Tibial artery (tissue), 4 donors: ENCODE measurements around the gene FARS2.

ENCODE experiments used
- DNase-seq, 2 donors: peaks; one replicate each; pipeline ENCODE4 v3.0.0-alpha.2; 2019
- H3K27ac ChIP-seq, 2 donors: fragments of 200-600 bp; sonication (generic) in 1 of 2; 1 replicate in 1 of 2; 2 replicates in 1 of 2; pipeline ENCODE4 v1.5.1; 2018 to 2019; ENCODE audit warnings: mild to moderate bottlenecking in 1 of 2
- H3K27me3 ChIP-seq, 2 donors: fragments of 200-600 bp; sonication (generic) in 1 of 2; one replicate each; pipeline versions ENCODE4 v1.5.1 to v1.6.0; 2016 to 2019
- H3K36me3 ChIP-seq, 3 donors: fragments of 200-600 bp; sonication (generic) in 2 of 3; one replicate each; pipeline ENCODE4 v1.5.1; 2016 to 2019; ENCODE audit warnings: mild to moderate bottlenecking in 2 of 3
- H3K4me1 ChIP-seq, 4 donors: fragments of 200-600 bp; sonication (generic) in 2 of 4; 1 replicate in 3 of 4; 2 replicates in 1 of 4; pipeline ENCODE4 v1.5.1; 2016 to 2019
- H3K4me3 ChIP-seq, 2 donors: fragments of 200-600 bp; sonication (generic) in 1 of 2; 1 replicate in 1 of 2; 2 replicates in 1 of 2; pipeline ENCODE4 v1.5.1; 2018 to 2019; ENCODE audit warnings: mild to moderate bottlenecking in 2 of 2
- H3K9me3 ChIP-seq, 3 donors: fragments of 200-600 bp; sonication (generic) in 1 of 3; one replicate each; pipeline ENCODE4 v1.5.1; 2016 to 2019
- intact Hi-C: fragments of 100-400 bp; cut with DNase I; formaldehyde crosslinking; loops from one replicate; pipeline ENCODE4 v1.15.0; 2023; ENCODE audit warnings: low total_unique reads
- TF ChIP-seq, protein P1 (sequence below), 2 experiments: fragments of 200-600 bp in 1 of 2; fragments of 450-650 bp in 1 of 2; IDR thresholded peaks; one replicate each; pipeline ENCODE4 v1.5.1; 2017 to 2019; ENCODE audit warnings: antibody characterized with exemption in 2 of 2, mild to moderate bottlenecking in 1 of 2, moderate library complexity in 1 of 2

Gene FARS2

DNA sequence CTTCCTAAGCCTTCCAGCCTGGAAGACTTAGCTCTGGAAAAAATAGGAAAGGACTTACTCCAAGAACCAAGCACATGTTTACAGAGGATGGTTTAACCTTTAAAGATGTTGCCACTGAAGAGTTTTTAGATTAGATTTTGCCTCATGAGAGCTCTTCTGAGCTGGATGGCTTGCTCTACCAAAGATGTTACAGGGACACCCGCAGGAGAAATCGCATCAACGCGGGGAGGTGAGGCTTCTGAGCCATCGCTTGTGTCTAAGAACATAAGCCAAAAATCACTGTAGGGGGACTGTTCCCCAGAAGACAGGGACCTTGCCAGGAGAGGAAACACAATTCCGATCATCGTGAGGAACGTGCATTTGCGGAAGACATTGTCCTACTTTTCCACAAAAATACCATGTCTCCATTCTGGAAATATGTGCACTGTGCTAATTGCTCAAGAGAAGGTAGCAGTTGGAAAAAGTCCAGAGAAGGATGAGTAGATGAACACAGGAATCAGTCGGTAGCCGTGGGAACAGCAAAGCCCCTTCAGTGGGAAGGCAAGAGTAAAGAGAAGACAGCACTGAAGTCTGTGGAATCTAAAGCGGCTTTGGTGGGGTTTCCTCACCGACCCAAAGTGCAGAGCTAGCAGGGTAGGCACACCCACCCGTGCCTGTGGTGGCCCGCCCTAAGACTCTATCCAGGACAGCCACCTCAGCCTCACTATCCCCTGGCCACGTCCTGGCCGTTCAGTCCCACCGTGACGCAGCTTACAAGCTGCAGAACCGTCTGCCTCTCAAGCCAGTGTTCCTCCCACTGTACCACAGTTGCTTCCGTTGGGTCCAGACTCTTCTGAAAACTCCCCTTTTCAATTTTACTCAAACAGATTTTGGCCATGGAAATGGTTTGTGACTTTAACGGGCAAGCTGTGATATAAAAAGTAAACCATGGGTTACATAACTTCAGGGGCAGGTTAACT, 410.6 kb downstream of the FARS2 start:
- peak overlapping the region; percentile 69 to 77 for H3K27ac ChIP-seq

DNA sequence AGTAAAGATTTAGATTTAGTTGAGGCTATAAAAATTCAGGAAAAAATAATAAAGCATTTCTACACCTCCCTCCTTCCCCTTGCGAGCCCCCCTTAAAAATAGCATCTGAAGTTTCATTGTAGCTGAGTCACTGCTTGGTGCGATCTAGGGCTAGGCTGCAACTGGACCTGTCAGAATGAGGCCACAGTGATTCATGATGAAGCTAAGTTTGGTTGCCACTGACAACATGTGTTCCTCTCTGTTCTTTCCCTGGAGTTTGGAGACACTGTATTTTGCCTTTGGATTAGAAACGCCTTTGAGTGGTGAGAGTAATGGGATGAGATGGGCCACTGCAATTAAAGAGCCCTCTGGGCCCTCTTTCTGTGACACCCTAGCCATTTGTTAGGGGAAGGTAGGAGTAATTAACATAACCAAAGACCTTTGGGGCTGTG, 411.3 kb downstream of the FARS2 start:
- intact Hi-C loops: loop anchor here (10.0 kb wide), 1 partner anchor 332 kb away; the partner anchor contains the start of gene NRN1
- Histone ChIP-seq H3K27me3 (no peaks in the 10 kb centered on the region), H3K36me3 (no peaks in the 10 kb centered on the region), H3K27ac (peak overlapping the region; percentile 69 to 77), H3K9me3 (no peaks in the 10 kb centered on the region), H3K4me3 (peak overlapping the region; percentile 17 to 21), H3K4me1 (peaks cover 0 to 51% (median 14%) of the 10 kb centered on the region in 4 donors)
- DNase-seq: peak; percentile 50 to 81
- TF ChIP-seq, protein P1, sequence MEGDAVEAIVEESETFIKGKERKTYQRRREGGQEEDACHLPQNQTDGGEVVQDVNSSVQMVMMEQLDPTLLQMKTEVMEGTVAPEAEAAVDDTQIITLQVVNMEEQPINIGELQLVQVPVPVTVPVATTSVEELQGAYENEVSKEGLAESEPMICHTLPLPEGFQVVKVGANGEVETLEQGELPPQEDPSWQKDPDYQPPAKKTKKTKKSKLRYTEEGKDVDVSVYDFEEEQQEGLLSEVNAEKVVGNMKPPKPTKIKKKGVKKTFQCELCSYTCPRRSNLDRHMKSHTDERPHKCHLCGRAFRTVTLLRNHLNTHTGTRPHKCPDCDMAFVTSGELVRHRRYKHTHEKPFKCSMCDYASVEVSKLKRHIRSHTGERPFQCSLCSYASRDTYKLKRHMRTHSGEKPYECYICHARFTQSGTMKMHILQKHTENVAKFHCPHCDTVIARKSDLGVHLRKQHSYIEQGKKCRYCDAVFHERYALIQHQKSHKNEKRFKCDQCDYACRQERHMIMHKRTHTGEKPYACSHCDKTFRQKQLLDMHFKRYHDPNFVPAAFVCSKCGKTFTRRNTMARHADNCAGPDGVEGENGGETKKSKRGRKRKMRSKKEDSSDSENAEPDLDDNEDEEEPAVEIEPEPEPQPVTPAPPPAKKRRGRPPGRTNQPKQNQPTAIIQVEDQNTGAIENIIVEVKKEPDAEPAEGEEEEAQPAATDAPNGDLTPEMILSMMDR (IDR thresholded peaks at IDR 0.05): no peak

More for the DNA sequence above, 410.6 kb downstream of the FARS2 start:
- Histone ChIP-seq H3K27me3 (no peaks in the 10 kb centered on the region), H3K9me3 (no peaks in the 10 kb centered on the region), H3K4me3 (peak overlapping the region; percentile 17 to 21), H3K36me3 (no peaks in the 10 kb centered on the region), H3K4me1 (peaks cover 0 to 47% (median 12%) of the 10 kb centered on the region in 4 donors)
- TF ChIP-seq, protein P1 (IDR thresholded peaks at IDR 0.05): no peak
- DNase-seq: peak; percentile 31 to 71
- intact Hi-C loops: loop anchor here (10.0 kb wide), 1 partner anchor 333 kb away; the partner anchor contains the start of gene NRN1

DNA sequence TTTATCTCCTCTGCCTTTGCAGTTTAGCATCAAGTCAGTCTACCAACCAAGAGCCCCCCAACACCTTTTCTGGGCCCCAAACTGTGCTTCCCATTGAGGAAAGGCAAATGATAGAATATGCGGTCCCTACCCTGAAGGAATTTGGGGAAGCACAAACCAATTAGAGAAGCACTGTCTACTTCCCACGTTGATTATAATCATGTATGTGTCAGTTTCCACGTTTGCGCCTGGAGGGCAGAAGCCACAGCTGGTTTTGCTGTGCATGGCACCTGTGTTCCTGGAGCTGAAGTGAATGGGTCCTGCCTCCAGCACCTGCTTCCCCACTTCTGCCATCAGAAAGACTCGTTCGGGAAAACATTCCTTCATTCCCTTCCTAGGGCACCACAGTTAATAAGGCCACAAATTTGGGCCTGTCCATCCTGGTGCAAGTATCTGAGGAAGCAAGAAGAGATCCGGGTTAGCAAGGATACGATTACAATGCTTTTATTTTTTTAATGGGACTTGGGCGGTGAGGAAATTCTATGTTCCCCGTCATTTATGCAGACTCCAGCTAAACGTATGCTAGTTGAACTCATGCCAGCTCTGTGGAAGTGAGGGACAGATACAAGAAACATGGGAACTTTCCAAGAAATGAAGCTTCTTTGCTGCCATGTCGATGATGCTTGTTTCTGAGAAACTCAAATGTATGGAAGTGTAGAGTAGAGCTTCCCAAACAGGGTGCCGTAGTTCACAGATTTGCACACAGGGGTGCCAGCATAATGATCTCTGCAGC, 411.9 kb downstream of the FARS2 start:
- no peak overlapping the region for H3K4me3 ChIP-seq
- no peaks in the 10 kb centered on the region for H3K9me3 ChIP-seq
- peak overlapping the region; percentile 69 to 77 for H3K27ac ChIP-seq
- TF ChIP-seq, protein P1 (IDR thresholded peaks at IDR 0.05): no peak
- intact Hi-C loops: loop anchor here (10.0 kb wide), 1 partner anchor 332 kb away; the partner anchor contains the start of gene NRN1
- H3K36me3 ChIP-seq: no peaks in the 10 kb centered on the region
- H3K27me3 ChIP-seq: no peaks in the 10 kb centered on the region
- H3K4me1 ChIP-seq: peaks cover 0 to 52% (median 14%) of the 10 kb centered on the region in 4 donors
- no peak for DNase-seq

DNA sequence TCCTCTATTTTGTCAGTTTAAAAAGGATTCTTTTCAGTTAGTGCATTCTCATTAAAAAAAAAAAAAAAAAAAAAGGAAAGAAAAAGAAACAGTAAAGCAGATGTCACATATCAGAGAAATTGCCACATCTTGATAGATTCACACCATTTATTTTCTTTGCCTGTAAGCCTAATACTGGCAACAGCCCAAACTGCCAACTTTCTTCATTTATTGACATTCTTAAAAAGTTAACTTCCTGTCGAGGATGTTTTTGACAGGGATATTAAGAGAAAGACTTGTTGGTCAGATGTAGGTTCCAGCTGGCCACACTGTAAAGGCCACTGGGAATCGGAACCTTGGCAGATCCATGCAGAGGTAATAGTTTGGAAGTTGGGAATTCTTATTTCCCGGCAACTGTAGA, 412.8 kb downstream of the FARS2 start:
- TF ChIP-seq, protein P1 (IDR thresholded peaks at IDR 0.05): no peak
- Histone ChIP-seq H3K36me3 (no peaks in the 10 kb centered on the region), H3K27ac (no peak overlapping the region), H3K4me3 (no peak overlapping the region), H3K27me3 (no peaks in the 10 kb centered on the region), H3K4me1 (peaks cover 0 to 52% (median 14%) of the 10 kb centered on the region in 4 donors), H3K9me3 (no peaks in the 10 kb centered on the region)
- intact Hi-C loops: loop anchor here (10.0 kb wide), 1 partner anchor 331 kb away; the partner anchor contains the start of gene NRN1
- DNase-seq: no peak

DNA sequence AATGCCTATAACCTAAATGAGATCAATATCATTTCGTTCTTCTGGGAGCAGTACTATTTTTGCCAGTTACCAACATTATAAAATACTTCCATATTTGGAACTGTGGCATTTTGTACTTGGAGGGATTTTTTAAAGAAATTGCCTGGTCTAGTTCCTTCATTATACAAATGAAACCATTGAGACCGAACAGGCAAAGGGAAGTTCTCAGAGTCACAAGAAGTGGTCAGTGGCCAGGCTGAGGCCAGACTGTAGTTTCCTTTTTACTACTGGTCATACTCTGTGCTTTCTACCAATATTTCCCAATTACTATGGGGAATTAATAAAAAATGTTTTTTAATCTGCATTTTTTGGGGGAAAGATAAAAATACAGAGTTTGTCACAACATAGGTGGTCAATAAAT, 413.4 kb downstream of the FARS2 start:
- no peak overlapping the region for H3K27ac ChIP-seq
- no peak overlapping the region for H3K4me3 ChIP-seq
- H3K27me3 ChIP-seq: no peaks in the 10 kb centered on the region
- TF ChIP-seq, protein P1 (IDR thresholded peaks at IDR 0.05): no peak
- no peak for DNase-seq
- H3K9me3 ChIP-seq: no peaks in the 10 kb centered on the region
- no peaks in the 10 kb centered on the region for H3K36me3 ChIP-seq
- peaks cover 0 to 52% (median 14%) of the 10 kb centered on the region in 4 donors for H3K4me1 ChIP-seq
- intact Hi-C loops: loop anchor here (10.0 kb wide), 1 partner anchor 330 kb away; the partner anchor contains the start of gene NRN1
